ENCODE results near the gene RSAD2.
"Not testable (repeated sequence)": the region's sequence is repeated elsewhere in the genome, so short reads cannot be mapped to it uniquely, and the experiment has no call there.

The RSAD2 gene

GRCh38 chr2:6864923-6865345, 12.6 kb upstream of the RSAD2 start:
- no peak for DNase-seq

- DNase-seq = peak; percentile 15
Measured at GRCh38 chr2:6865346-6866274, 12.0 kb upstream of the RSAD2 start, which contains the start of gene CMPK2. Gene CMPK2 (minus strand): TSS chr2:6865907. CDS start chr2:6865696, 211 bp downstream.

DNA sequence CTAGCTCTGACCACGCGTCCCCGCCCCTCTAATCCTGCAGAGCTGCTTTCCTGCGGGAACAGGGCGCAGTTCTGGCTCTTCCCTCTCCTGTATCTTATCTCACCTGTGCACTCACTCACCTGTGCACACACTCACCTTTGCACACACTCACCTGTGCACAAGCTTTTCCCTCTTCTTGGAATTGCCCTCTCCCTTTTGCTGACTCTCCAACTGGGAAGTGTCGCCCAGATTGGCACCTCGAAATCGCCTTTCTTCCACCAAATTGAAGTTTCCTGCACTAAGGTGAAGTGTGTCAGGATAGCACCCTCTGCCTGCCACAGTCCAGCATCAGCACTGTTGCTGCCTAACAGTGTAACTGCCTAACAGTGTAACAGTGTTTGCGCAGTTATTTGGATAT, 11.3 kb upstream of the RSAD2 start:
- no peak for DNase-seq

DNA sequence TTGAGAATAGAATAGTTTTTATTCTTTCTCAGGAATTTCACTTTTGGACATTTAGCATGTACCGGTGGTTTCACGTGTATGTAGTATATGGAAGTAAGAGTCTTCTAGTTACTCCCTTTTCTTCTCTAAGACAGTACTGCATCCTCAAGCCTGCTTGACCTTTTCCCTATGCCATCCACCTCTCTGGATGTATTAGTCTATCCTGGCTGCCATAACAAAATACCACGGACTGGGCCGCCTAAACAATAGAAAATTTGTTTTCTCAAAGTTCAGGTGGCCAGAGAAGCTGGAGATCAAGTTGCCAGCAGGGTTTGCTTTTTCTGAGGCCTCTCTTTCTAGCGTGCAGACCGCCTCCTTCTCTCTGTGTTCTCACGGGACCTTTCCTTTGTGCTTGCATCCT, 10.6 kb upstream of the RSAD2 start:
- DNase-seq = no peak

DNA sequence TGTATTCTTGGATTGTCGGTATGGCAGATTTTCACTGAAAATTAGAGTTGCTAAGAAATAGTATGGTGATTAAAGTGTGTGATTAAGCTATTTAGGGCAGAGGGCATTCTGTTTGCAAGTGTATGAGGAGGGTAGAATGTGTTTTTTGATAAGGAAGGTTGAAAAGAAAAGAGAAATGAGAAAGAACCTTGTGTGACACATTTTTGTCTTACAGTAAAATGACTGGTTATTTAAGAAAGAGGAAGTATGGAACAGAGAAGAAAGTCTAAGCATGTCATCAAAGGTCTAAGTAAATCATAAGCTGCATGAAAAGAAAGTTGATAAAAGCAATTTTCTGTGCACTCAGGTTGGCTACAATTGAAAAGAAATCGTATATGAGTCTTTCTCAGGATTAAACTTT, 5.2 kb upstream of the RSAD2 start:
- no peak for DNase-seq

DNA sequence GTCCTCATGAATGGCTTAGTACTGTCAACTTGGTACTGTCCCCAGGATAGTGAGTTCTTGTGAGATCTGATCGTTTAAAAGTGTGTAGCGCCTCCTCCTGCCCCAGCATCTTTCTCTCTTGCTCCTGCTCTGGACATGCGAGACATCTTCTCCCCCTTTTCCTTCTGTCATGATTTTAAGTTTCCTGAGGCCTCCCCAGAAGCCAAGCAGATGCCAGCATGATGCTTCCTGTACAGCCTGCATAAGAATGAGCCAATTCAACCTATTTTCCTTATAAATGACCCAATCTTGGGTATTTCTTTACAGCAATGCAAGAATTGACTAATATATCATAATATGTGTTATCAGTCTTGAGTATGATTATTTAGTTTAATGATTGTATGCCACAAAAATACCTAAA, 3.5 kb upstream of the RSAD2 start:
- DNase-seq = no peak

DNA sequence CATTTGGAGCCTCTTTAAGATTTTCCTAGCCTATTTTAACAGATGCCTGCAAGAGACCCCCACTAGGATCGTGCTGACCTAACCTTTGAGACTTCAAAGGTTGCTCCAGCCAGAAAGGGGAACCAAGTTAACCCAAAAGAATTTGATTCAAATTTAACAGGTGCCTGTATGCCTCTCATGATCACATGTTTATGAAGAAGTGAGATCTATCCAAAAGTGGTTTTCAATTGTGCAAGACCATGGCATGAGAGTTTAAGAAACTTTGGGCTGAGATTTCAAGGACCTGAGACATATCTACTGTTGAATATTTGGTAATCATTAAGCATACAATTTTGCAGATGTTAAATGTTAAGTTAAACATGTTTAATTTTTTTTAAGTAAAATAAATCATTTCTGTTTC, 1.3 kb upstream of the RSAD2 start:
- no peak for DNase-seq

GRCh38 chr2:6878549-6878948, 972 bp downstream of the RSAD2 start:
- DNase-seq = no peak

- no peak for DNase-seq
Measured at GRCh38 chr2:6879011-6879410, 1.4 kb downstream of the RSAD2 start.

DNA sequence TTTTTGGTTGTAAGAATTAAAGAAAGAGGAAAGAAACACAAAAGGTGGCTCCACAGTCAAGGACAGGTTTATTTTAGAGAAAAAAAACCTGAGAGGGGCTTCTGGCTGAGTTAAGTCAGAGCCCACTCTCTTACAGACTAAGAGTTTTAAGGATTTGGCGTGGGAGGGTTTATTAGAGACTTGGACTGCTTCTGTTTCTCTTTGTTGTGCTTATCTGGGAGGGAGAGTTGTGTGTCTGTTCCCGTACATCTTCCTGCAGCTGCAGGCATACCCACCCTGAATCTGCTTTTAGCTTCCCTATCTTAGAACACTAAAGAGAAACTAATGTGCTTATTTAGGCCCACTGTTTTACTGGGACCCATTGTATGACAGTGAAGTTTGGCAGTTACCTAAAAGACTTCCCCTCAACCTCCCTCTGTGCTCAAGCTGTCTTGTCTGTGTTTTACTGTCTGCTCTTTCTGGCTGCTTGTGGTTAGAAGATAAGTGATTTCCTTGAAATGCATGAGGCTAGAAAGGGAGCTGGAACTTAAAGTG, 2.7 kb downstream of the RSAD2 start:
- no peak for DNase-seq

GRCh38 chr2:6881046-6881445, 3.5 kb downstream of the RSAD2 start:
- no peak for DNase-seq

DNA sequence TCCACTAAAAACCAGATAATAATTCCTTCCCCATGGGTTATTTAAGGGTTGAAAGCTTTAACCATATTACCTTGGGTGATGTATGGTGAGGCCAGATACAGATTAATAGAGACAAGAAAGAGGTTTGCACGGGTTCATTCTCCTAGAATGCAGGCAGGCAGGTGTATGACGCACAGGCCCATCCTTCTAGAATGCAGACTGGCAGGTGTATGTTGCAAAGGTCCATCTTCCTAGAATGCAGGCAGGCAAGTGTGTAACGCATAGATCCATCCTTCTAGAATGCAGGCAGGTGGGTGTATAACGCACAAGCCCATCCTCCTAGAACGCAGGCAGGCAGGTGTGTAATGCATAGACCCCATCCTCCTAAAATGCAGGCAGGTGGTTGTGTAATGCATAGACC, 3.9 kb downstream of the RSAD2 start:
- no peak for DNase-seq

GRCh38 chr2:6883448-6884122, 6.0 kb downstream of the RSAD2 start:
- DNase-seq = no peak

- no peak for DNase-seq
Measured at GRCh38 chr2:6885551-6885950, 8.0 kb downstream of the RSAD2 start.

DNA sequence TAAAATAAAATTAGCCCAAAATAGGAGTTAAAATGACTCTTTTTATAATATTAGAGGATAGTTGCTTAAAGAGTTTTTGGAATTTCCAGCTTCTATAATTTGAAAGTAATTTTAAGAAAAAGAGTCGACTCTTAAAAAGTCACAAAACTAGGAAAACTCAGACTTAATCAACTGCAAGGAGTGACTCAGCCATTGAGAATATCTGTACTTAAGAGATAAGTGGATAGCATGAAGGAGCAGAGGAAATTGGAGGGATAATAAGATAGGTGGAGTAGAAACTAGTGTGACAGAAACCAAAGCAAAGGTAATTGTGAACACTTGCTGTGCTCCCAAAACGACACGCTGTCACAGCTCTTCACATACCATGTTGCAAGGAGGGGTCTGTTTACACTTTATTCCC, 8.4 kb downstream of the RSAD2 start:
- no peak for DNase-seq

DNA sequence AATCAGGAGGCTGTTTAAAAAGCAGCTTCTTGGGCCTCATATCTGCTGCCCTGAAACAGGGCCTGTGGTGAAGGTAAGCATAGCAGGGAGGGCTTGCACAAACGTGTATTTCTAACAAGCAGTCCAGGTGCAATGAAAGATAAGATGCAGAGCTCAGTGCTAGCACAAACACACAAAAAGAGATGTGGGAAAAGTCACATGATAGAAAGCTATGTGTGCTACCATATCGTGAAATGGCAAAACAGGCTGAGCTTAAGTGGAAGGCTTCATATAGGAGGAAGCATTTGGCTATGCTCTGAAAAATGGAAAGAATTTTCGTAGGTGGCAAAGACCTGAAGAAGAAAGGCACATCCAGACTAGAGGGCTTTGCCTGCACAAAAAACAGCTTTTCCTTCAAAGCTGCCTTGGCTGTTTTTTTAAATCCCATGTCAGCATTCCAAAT, 10.2 kb downstream of the RSAD2 start:
- no peak for DNase-seq

DNA sequence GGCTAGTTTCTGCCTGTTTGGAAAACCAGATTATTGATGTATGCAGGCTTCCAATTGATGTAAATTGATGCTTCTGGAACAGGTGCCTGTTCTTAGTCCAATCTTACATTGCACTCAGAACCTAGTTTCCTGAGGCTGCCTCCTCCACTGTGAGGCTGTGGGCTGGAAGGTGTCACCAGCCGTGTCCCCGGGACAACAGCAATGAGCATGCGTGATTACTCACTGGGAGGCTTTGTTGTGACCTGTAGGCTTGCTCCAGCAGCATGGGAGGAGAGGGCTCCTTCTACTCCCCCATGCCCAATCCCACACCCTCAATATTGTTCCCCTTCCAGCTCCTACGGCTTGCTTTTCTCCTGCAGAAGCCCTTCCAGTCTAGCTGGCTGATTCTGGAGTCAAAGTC, 11.1 kb downstream of the RSAD2 start:
- DNase-seq = no peak

DNA sequence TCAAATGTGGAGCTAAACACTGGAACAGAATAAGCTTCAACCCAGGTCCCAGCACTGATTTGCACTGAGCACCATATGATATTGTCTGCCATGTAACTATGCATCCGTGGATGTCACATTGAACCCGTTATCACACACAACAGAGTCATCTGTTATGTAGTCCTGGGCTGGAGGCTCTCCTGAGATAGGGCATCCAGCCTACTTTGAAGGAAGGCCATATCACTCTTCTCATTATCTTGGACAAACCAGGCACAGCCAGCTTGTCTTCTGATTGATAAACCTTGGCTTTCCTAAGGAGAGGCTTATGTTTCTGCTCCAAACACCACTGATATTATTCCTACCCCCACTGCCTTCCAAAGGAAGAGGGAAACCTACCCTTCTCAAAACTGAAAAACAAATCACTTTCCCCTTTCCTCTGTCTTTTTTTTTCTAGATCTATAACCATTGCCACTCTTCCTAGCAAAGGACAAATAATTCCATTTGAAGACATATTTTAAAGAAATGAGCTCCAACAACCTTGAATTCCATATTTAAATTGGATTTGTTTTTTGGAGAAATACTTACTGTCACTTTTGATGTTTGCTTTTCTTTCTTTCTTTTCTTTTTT, 16.4 kb downstream of the RSAD2 start:
- no peak for DNase-seq

DNA sequence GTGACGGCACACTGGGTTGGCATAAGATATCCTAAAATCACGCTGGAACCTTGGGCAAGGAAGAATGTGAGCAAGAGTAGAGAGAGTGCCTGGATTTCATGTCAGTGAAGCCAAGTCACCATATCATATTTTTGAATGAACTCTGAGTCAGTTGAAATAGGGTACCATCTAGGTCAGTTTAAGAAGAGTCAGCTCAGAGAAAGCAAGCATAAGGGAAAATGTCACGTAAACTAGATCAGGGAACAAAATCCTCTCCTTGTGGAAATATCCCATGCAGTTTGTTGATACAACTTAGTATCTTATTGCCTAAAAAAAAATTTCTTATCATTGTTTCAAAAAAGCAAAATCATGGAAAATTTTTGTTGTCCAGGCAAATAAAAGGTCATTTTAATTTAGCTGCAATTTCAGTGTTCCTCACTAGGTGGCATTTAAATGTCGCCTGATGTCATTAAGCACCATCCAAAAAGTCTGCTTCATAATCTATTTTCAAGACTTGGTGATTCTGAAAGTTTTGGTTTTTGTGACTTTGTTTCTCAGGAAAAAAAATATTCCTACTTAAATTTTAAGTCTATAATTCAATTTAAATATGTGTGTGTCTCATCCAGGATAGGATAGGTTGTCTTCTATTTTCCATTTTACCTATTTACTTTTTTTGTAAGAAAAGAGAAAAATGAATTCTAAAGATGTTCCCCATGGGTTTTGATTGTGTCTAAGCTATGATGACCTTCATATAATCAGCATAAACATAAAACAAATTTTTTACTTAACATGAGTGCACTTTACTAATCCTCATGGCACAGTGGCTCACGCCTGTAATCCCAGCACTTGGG, 19.6 kb downstream of the RSAD2 start:
- DNase-seq = no peak

GRCh38 chr2:6902581-6902980, 25.0 kb downstream of the RSAD2 start:
- not testable (repeated sequence) for DNase-seq

DNA sequence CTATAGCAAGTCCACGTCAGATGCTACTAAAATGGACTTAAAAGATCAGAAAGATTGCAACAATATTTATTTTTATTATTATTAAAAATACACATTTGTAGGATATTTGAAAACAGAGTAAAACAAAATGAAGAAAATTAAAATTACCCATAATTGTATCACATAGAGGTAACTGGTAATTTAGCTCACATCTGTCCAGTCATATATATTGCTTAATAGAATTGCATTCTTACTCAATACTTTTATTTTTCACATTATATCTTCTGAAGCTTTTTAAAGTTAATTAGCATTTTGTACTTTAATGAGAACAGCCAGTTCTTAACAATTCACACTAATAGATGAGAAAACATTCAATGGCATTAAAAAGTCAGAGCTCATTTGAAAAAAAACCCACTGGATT, 28.1 kb downstream of the RSAD2 start:
- DNase-seq = no peak

DNA sequence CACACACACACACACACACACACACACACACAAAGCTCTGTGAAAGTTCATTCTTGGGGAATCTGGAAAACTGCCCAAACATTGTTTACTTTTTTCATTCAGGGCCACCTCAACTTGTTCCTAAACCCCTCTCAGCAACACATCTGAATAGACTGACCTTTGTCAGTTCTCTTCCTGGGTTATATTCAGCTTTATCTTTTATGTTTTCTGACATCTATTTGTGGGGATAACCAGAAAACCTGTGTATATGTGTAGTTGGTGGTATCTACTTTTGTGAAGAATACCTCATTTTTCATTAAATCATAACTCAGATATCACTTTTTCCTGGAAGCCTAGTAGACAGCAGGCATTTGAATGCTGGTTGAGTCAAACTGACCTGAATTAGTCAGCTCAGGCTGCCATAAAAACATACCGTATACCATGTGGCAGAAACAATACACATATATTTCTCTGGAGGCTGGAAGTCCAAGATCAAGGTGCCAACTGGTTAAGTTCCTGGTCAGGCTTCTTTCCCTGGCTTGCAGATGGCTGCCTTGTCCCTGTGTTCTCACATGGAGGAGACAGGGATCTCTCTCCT, 28.7 kb downstream of the RSAD2 start:
- DNase-seq = no peak

Data from T1000 (cell line).